Common myeloid progenitor, CD34-positive (primary cell): ENCODE data around the gene DOCK8.

ENCODE experiments used
- CTCF ChIA-PET: fragments of 350-600 bp; sonication (Branson Sonifier 250); formaldehyde crosslinking; loops from one replicate; lab custom pipeline; 2021; ENCODE audit warnings: antibody characterized with exemption; lab: Charles Lee
- POLR2A ChIA-PET: fragments of 350-600 bp; sonication (Branson Sonifier 250); formaldehyde crosslinking; loops from one replicate; lab custom pipeline; 2021; ENCODE audit warnings: antibody characterized with exemption; lab: Charles Lee
- DNase-seq, 3 donors: peaks; one replicate each; pipeline versions ENCODE4 v3.0.0 to v3.0.0-alpha.2; 2013
- H3K27ac ChIP-seq, 2 experiments: 1 replicate in 1 of 2; 2 replicates in 1 of 2; pipeline ENCODE4 v1.7.0; 2013; ENCODE audit warnings: inconsistent platforms in 2 of 2, low read length in 2 of 2, mild to moderate bottlenecking in 2 of 2, low read depth in 1 of 2, moderate library complexity in 1 of 2; ENCODE audit not compliant: severe bottlenecking in 2 of 2, insufficient read depth in 1 of 2, poor library complexity in 1 of 2
- H3K27me3 ChIP-seq, 5 experiments: replicated peaks in 2 of 5; 1 replicate in 3 of 5; 2 replicates in 2 of 5; pipeline versions ENCODE4 v1.6.1 to v1.7.0; 2013; ENCODE audit warnings: low read length in 4 of 5, mild to moderate bottlenecking in 2 of 5, moderate library complexity in 2 of 5, inconsistent platforms in 1 of 5; ENCODE audit not compliant: insufficient read depth in 5 of 5, control insufficient read depth in 4 of 5
- H3K36me3 ChIP-seq, 4 experiments: 1 replicate in 2 of 4; 2 replicates in 2 of 4; pipeline versions ENCODE4 v1.6.1 to v1.7.0; 2013; ENCODE audit warnings: low read length in 3 of 4, control low read depth in 1 of 4, mild to moderate bottlenecking in 1 of 4; ENCODE audit not compliant: control insufficient read depth in 4 of 4, insufficient read depth in 4 of 4
- H3K4me1 ChIP-seq, 4 experiments: 1 replicate in 3 of 4; 2 replicates in 1 of 4; pipeline versions ENCODE4 v1.6.1 to v1.7.1; 2013; ENCODE audit warnings: low read length in 3 of 4, mild to moderate bottlenecking in 3 of 4, control low read depth in 1 of 4, inconsistent platforms in 1 of 4, moderate library complexity in 1 of 4; ENCODE audit not compliant: control insufficient read depth in 4 of 4, insufficient read depth in 4 of 4; ENCODE audit errors: control extremely low read depth in 1 of 4
- H3K4me3 ChIP-seq, 7 experiments: 1 replicate in 4 of 7; 2 replicates in 3 of 7; pipeline versions ENCODE4 v1.5.1 to v1.7.0; 2013; ENCODE audit warnings: mild to moderate bottlenecking in 7 of 7, low read length in 6 of 7, moderate library complexity in 6 of 7, inconsistent platforms in 2 of 7, low read depth in 2 of 7, control low read depth in 1 of 7; ENCODE audit not compliant: insufficient read depth in 4 of 7, control insufficient read depth in 1 of 7; ENCODE audit errors: extremely low read depth in 1 of 7
- H3K9me3 ChIP-seq, 5 experiments: 1 replicate in 4 of 5; 2 replicates in 1 of 5; pipeline versions ENCODE4 v1.6.1 to v1.7.1; 2013; ENCODE audit warnings: low read length in 4 of 5, mild to moderate bottlenecking in 2 of 5, inconsistent platforms in 1 of 5, low read depth in 1 of 5, moderate library complexity in 1 of 5; ENCODE audit not compliant: control insufficient read depth in 4 of 5, insufficient read depth in 2 of 5; ENCODE audit errors: control extremely low read depth in 1 of 5
- WGBS: methylation state at CpG from one replicate; pipeline ENCODE4 v1.1.5; 2013; ENCODE audit not compliant: insufficient coverage; 5-methylcytosine and 5-hydroxymethylcytosine counted together

Gene DOCK8

DNA sequence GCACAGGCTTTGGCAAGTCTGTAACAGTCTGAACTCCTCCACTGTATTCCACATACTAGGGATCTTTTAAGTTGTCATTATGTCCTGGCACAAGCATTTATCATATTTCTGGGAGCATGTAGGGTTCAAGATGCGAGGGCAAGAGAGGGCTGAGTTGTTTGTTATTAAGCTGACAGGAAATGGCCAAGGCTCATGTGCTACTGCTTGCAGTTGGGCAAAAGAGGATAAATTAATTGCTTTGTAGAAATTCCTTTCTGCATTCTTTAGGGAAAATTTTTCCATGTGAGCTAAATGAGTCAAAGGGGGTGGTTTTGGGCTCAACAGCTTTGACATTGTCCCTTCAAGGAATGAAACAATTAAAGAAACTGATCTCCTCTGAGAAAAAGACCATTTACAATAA is 35.4 kb downstream of the DOCK8 start:
- no CpG with 5 or more reads among the region's 1 CpG for WGBS
- Histone ChIP-seq H3K36me3 (no peaks in the 10 kb centered on the region), H3K9me3 (no peaks in the 10 kb centered on the region), H3K4me3 (no peak overlapping the region), H3K27me3 (no peaks in the 10 kb centered on the region), H3K27ac (no peak overlapping the region), H3K4me1 (peaks cover 0 to 7% (median 0%) of the 10 kb centered on the region in 4 experiments)
- DNase-seq = no peak
- ChIA-PET CTCF (interaction anchor here (0.9 kb wide), 1 partner anchor 24 kb away, joined by 3 read pairs; no protein-coding TSS in a partner anchor), POLR2A (interaction anchor here (0.5 kb wide), 1 partner anchor 60 kb away, joined by 3 read pairs; no protein-coding TSS in a partner anchor)

DNA sequence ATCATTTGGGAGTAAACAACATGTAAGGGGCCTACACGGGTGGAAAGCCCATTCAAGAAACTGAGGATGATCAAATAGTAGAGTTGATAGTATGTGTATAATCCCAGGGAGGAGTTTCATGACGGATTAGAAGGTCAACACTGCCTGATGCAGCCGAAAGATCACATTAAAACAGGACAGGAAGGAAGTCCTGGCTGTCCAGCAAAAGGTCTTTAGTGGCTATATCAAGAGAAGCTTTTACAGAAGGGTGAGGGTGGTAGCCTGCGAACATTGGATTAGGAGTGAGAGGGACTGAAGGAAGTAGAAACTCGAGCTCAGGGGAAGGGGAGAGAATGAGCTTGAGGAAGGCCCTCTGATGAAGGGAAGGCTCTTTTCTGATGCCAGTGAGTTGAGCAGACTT is 36.0 kb downstream of the DOCK8 start:
- CTCF ChIA-PET = no interaction called here
- H3K4me3 ChIP-seq = no peak overlapping the region
- no peaks in the 10 kb centered on the region for H3K9me3 ChIP-seq
- POLR2A ChIA-PET = no interaction called here
- H3K36me3 ChIP-seq = no peaks in the 10 kb centered on the region
- no peaks in the 10 kb centered on the region for H3K27me3 ChIP-seq
- H3K27ac ChIP-seq = no peak overlapping the region
- peaks cover 0 to 7% (median 0%) of the 10 kb centered on the region in 4 experiments for H3K4me1 ChIP-seq
- 59% methylated on average over 4 of the region's 5 CpGs for WGBS
- no peak for DNase-seq

DNA sequence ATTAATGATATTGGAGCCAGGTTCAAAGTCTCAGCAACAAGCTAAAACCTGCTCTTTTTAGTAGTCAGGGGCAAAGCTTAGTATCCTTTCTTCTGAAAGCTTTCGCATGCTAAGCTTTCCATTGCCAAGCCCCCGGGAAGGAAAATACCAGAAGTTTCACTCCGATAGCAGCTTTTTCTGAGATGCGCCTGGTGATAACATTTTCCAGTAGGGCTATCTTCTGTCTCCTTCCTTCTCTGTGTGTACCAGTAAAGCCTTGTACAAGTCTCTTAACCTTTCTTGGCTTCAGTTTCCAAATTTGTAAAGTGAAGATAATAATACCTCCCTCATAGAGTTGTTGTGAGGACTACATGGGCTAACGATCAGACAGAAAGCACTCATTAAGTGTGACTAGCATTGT is 36.7 kb downstream of the DOCK8 start:
- ChIA-PET POLR2A (no interaction called here), CTCF (no interaction called here)
- H3K4me1 ChIP-seq = peaks cover 0 to 7% (median under 1%) of the 10 kb centered on the region in 4 experiments
- H3K27me3 ChIP-seq = no peaks in the 10 kb centered on the region
- H3K27ac ChIP-seq = peak overlapping the region in 1 of 2 experiments; percentile 30
- no peak for DNase-seq
- no peaks in the 10 kb centered on the region for H3K9me3 ChIP-seq
- 81% methylated on average over 4 of the region's 5 CpGs for WGBS
- no peak overlapping the region for H3K4me3 ChIP-seq
- H3K36me3 ChIP-seq = no peaks in the 10 kb centered on the region

DNA sequence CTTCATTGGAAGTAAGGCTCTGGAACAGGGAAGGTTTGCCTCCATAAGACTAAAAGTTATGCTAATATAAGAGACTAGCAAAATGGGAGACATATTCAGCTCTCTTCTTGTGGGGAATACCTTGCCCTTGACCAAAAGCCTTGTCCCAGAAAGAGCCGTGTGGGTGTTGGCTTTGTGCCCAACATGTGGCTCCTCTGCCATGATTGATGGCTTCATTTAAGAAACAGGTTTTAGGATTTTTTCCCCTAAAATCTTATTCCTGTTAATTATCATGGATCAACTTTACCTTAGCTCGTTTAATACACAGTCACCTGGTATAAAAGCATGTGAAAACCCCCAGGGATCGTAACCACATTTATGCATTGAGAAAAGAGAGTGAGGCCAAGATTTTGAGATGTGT is 38.9 kb downstream of the DOCK8 start:
- DNase-seq = no peak
- CTCF ChIA-PET = no interaction called here
- H3K27ac ChIP-seq = no peak overlapping the region
- peaks cover 2 to 15% (median 9%) of the 10 kb centered on the region in 4 experiments for H3K4me1 ChIP-seq
- H3K36me3 ChIP-seq = no peaks in the 10 kb centered on the region
- no peaks in the 10 kb centered on the region for H3K9me3 ChIP-seq
- H3K27me3 ChIP-seq = no peaks in the 10 kb centered on the region
- no peak overlapping the region for H3K4me3 ChIP-seq
- POLR2A ChIA-PET = no interaction called here
- WGBS = 50% methylated on average over 2 of the region's 3 CpGs

DNA sequence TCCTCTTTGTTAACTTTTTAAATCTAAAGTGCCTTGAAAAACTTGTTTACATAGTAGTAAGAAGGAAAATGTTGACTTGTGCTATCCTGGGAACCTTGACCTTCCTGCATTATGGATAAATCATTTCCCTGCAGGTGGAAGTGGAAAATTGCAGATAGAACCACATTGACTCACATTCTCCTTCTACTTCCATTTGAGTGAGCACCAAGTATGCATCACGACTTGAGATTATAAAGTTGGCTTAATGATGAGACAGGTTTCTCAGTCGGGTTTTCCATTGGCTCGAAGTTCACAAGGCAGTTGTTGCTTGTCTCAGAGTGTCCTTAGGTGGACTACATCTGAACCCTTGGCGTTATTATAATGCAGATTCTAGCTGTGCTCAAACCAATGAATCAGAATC is 39.9 kb downstream of the DOCK8 start:
- no peak overlapping the region for H3K27ac ChIP-seq
- WGBS = 95% methylated on average over 4 of the region's 4 CpGs
- CTCF ChIA-PET = no interaction called here

DNA sequence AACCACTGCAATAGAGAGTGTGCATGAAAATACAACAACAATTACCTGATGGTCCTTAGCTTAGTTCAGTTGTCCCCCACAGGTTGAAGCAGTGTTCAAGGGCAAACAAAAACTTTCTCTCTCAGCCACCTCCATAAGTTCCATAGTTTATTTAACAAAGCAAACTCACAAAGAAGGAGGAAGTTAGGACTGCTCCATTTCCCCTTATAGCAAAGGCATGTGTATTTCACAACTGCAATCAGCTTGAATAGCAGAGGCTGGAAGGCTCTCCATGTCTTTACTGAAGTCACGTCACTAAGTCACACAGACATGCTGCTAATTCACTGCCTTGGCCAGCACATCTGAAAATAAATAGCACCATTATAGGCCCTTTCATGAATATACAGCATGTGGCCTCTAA is 43.3 kb downstream of the DOCK8 start:
- ChIA-PET CTCF (interaction anchor here (1.1 to 2.5 kb wide), 3 partner anchors 9 to 43 kb away, joined by 4 to 6 read pairs (median 6); partner anchors contain the start of gene DOCK8), POLR2A (interaction anchor here (1.1 kb wide), 2 partner anchors 9 to 16 kb away, joined by 3 read pairs; no protein-coding TSS in a partner anchor)
- Histone ChIP-seq H3K4me1 (peaks cover 2 to 24% (median 9%) of the 10 kb centered on the region in 4 experiments), H3K9me3 (no peaks in the 10 kb centered on the region), H3K27me3 (no peaks in the 10 kb centered on the region), H3K36me3 (no peaks in the 10 kb centered on the region), H3K27ac (peak overlapping the region in 1 of 2 experiments; percentile 23), H3K4me3 (no peak overlapping the region)
- DNase-seq = peak; percentile 32 to 74 (median 70)
- WGBS = no CpG with 5 or more reads among the region's 1 CpG

More for the DNA sequence above, 39.9 kb downstream of the DOCK8 start:
- Histone ChIP-seq H3K36me3 (no peaks in the 10 kb centered on the region), H3K4me3 (no peak overlapping the region), H3K9me3 (no peaks in the 10 kb centered on the region), H3K4me1 (peaks cover 2 to 16% (median 9%) of the 10 kb centered on the region in 4 experiments), H3K27me3 (no peaks in the 10 kb centered on the region)
- DNase-seq = no peak
- POLR2A ChIA-PET = no interaction called here

DNA sequence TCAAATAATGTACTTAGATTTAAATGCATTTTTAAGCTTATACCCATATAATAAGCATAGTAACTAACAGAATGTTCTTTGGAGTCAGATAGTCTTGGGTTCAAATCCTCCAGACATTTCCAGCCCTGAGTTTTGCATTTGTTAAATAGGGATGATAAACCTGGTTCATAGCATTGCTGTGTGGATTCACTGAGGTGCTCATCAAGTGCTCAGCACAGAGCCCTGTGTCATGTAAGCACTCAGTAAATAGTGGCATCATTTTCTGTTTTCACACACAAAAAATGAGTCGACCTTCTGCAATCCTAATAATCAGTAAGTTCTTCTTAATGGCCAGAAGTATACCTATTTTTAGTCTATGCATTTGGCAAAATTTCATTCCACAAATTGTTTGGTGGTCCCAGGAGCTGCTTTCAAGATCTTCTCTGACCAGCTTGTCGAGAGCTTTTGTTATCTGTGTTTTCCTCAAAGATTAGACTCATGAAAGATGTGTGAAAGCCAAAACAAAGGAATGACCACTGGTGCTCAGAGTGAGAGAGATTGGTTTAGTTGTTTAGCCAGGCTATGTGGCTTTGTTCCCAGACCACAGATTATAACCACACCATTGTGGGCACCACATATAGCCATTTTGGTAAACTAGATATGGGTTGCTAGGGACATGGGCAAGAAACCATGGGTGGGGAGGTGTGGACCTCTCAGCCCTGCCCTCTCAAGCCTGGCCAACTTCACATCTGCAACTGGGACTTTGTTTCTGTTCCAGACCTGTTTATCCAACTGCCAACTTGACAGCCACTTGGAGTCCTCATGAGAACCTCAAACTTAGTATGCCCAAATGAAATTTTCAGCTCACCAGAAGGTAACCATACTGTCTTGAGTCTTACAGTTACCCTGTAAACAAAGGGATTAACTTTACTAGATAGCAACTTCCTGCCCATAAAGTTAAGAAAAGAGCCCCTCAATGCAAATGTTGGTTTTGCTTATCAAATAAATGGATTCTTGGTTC is 45.0 kb downstream of the DOCK8 start:
- POLR2A ChIA-PET = no interaction called here
- Histone ChIP-seq H3K27ac (no peak overlapping the region), H3K27me3 (no peaks in the 10 kb centered on the region), H3K9me3 (no peaks in the 10 kb centered on the region), H3K36me3 (no peaks in the 10 kb centered on the region), H3K4me3 (no peak overlapping the region), H3K4me1 (peaks cover 2 to 24% (median 9%) of the 10 kb centered on the region in 4 experiments)
- DNase-seq = peak in 2 of 3 donors; percentile 26 to 29
- CTCF ChIA-PET = interaction anchor here (0.7 to 2.0 kb wide), 7 partner anchors 12 to 40 kb away, joined by 3 to 6 read pairs (median 3); no protein-coding TSS in a partner anchor
- 100% methylated on average over 1 of the region's 2 CpGs for WGBS
